Stimulated activated CD4-positive, alpha-beta T cell treated with anti-CD3 and anti-CD28 coated beads, Interleukin-15, amount 100 ng/mL, for 1 hour (primary cell): Measurements from ENCODE around the gene TFB1M.
"Not testable (repeated sequence)": the region's sequence is repeated elsewhere in the genome, so short reads cannot be mapped to it uniquely, and the experiment has no call there.

Experiments used
- DNase-seq, 2 donors: peaks; one replicate each; pipeline ENCODE4 v3.0.0-alpha.2; 2020; ENCODE audit warnings: low read depth in 1 of 2, low spot score in 1 of 2

TFB1M gene

DNA sequence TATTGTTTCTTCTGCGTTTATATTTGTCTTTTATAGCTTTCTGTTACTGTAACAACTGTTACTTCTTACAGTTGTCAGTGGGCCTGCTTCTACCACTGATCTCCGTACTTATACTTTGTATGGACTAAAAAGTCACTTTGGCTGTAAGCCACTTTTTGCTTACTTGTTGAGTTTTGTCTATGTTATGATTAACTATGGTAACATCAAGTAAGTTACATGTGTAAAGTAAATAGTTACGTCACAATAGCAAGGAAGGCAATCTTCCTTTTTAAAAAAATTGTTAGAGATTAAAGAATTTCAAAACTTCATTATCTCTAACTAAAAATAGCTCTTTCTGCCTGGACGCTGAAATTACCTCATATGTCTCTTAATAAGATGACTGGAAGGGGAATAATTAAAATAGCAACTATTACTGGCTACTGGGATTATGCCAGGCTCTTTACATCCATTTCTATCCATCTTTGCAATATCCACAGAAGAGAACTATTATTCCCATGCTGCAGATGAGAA is 10.9 kb downstream of the TFB1M start:
- no peak for DNase-seq

DNA sequence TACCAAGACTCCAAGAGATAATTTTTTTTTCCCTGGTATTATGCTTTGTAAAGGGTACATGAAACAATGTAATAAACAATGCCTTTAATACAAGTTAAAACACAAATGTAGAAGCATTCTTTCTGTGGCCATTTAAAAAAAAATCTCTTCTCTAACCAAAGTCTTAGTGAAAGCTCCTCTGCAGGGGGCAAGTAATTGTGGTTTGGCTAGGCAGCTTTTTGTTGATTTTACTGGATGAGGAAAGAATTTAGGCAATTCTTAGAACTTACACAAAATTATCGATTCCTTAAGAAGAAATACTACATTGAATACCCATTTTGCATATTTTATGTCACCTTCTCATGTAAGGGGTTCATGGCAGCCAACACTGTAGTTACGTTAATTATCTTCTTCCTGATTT is 12.4 kb downstream of the TFB1M start:
- no peak for DNase-seq

DNA sequence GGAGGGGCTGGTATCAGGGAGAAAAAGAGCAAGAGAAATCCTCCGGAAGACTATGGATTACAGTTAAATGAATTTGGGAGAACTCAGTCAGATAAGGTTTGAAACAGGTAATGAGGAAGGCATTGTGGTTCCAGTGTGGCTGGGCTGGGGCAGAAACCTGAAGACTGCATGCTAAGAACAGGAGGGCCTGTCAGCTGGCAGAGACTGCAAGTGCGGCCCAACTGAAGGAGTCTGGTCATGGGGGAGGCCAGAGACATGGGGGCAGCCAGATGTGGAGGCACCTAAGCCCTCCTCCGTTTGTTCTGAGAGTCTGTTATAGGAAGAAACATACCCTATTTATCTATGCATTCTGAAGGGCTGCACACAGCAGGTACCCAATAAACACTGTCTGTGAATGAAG is 16.6 kb downstream of the TFB1M start:
- no peak for DNase-seq

DNA sequence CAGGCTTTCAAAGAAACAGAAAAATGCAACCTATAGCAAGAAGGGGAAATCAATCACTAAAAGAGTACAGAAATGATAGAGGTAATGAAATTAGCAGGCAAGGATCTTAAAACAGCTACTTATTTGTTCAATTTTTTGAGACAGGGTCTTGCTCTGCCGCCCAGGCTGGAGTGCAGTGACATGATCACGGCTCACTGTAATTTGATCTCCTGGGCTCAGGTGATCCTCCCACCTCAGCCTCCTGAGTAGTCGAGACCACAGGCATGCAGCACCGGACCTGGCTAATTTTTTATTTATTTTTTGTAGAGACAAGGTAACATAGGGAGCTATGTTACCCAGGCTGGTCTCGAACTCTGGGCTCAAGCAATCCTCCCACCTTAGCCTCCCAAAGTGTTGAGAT is 21.6 kb downstream of the TFB1M start:
- no peak for DNase-seq

DNA sequence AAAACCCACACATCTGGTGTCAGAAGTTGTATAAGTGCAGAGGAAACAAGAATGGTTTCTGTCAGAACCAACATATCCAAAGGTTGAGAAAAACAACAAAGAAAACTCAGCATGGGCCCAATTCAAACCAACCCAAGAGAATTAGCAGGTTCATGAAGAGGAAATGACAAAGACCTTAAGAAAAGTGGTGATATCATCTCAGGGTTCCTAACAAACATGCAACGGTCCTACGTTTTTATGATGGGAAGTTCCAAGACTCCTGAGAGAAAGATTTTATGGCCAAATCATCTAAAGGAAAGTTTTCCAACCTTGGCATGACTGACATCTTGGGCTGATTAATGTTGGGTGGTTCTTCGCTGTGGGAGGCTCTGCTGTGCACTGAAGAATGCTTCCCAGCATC is 23.0 kb downstream of the TFB1M start:
- DNase-seq = no peak

DNA sequence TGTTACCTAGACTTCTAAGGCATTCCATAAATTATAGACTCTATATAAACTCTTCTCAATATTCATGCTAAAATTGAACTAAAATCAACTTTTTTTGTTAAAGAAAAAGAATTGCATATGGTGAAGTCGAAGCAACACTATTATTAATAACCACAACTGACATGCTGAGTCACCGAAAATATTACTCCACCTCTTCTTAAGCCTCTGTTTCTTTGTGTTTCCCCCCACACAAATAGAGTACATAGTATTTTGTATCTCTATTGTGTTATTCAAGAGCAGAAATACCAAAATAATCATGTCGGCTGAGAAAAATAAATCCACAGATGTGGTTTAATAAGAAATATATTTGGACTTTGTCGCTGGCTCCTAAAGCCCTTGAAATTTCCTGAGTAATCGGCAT is 23.8 kb downstream of the TFB1M start:
- no peak for DNase-seq

DNA sequence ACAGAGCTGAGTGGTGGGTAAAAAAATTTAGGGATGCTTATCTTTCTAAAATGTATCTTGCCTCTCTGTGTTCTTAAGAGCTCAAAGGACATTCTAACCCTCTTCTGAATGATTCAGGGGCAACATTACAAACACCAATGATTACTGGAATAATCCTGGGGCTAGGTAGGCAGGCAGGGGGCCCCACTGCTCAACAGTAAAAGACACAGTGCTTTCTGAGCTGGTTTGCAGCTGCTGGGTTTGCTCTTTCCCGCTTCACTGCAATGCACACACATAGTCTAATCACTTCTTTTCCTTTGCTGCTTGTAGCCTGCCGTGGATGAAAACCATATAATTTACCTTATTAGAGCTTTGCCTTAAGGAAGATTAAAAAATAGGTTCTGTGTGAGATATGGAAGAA is 26.5 kb downstream of the TFB1M start:
- DNase-seq = no peak

DNA sequence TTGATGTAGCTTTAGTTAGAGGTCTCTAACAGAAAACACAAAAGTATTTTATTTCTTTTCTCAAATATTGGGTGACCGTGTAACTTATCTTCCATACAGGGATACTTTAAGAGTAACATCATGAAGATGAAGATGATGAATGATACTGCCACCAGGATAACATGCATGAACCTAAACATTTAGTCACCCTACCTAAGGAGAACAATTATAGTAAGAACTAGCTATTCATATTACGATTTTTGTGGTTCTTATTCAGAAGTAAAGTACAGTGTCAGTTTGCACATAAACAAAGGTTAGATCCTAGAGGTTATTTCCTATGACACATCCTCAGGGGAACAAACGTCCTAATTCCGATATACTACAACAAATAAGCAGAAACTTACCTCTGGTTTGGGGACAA is 29.5 kb downstream of the TFB1M start:
- no peak for DNase-seq

DNA sequence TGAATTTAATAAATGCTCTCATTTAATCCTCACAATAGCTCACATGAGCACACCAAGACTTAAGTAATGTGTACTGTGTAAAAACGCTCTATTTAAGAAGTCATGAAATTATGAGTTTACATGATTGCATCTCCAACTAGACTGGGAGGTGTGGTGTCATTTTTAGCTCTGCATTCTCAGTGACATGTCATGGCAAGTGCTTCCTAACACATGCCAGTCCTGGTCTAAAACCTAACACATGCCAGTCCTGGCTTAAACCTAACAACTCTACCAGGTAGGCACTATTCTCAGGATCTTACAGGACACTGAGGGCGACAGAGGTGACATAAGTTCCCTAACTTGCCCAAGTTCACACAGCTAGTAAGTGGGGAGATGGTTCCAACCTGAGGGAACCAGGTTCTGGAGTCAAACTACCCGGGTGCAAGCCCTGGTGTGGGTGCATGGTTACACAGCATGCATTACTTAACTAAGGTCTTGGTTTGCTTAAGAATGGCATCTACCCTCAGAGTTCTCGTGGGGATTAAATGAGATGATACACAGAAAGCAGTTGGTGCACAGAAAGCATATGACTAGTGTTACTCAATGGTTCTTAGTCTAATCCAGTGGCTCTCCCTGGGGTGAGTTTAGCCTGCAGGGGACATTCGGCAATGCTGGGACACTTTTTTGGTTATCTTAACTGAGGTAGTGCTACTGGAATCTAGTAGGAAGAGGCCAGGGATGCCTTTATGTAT is 35.8 kb downstream of the TFB1M start:
- no peak for DNase-seq

DNA sequence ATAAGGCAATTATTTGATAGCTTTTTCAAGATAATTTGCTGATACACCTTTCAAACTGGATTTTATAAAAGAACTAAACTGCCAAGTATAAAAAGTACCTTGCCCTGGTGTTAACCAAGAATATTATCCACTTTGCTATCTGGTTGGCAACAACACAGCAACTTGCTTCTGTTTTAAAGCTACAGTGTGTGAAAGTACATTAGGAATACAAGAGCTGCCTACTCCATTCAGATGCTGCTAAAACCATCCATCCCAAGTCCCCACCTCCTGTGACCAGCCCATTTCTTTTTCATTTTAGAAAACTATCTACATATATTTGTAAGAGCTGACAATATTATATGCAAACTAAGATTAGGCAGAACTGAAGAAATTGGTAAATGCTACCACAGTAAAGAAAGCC is 37.6 kb downstream of the TFB1M start:
- no peak for DNase-seq

DNA sequence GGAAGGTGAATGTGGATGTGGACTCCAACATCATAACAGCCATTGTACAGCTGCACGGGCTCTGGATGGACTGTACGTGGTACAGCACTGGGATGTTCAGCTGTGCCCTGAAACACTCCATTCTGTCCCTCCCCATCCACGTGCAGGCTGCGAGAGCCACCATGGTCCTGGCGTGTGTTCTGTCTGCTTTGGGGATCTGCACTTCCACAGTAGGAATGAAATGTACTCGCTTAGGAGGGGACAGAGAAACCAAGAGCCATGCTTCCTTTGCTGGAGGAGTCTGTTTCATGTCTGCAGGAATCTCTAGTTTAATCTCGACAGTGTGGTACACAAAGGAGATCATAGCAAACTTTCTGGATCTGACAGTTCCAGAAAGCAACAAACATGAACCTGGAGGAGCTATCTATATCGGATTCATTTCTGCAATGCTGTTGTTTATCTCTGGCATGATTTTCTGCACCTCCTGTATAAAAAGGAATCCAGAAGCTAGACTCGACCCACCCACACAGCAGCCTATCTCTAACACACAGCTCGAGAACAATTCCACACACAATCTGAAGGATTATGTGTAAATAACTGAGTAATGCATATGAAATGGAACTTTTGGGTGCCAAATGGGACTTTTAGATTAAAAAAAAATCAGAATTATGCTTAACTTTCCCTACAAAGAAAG is 38.3 kb downstream of the TFB1M start:
- no peak for DNase-seq

DNA sequence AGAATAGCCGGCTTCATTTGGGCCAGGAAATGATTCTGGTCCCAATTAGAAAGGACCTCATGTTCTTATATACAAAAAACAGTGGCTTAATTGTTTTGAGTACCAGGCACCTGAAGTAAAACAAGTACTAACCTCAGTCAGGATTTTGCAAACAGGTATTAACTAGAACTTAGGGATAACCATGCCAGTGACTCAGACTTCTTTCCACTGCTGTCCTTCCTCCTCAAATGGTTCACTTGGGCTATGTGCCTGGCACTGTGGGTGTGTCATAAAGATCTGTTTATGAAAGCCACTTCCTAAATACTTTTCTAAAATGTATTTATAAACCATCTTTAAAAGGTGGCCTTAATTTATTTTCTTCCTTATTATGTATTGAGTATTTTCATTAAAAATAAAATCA is 39.8 kb downstream of the TFB1M start:
- no peak for DNase-seq

DNA sequence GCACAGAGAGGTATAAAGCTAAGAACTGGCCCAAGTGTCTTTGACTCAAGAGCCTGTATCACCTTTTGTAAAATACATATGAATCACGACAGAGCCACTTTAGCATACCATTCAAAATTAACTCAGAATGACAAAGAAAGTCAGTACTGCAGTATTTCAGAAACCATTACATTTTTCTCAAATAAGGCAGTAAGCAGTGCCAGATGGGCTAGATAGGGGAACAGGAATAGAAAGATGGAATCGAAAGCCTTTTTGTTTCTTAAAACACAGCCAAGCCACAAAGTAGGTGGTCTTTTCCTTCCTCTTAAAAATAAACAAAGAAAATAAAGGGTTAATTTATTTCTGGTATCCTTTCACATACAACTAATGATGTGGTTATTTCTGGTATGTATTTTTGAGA is 40.2 kb downstream of the TFB1M start:
- DNase-seq = no peak

DNA sequence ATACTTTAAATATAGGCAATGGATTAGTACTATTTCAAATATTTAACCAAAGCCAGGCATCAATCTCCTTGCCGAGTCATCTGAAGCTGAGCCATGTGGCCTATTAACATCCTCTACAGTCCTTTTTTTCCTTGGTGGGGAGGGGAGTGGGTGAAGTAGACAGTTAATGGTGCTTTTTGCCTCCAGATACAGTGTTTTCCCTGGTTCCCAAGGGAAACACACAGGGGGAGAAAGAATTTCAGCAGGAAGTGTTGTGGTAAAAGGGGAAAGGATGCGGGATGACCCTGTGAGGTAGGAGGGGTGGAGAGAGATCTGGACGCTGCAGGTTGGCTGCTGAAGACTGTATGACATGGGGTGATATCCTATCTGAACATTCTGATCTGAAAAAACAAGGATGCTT is 40.9 kb downstream of the TFB1M start:
- no peak for DNase-seq

DNA sequence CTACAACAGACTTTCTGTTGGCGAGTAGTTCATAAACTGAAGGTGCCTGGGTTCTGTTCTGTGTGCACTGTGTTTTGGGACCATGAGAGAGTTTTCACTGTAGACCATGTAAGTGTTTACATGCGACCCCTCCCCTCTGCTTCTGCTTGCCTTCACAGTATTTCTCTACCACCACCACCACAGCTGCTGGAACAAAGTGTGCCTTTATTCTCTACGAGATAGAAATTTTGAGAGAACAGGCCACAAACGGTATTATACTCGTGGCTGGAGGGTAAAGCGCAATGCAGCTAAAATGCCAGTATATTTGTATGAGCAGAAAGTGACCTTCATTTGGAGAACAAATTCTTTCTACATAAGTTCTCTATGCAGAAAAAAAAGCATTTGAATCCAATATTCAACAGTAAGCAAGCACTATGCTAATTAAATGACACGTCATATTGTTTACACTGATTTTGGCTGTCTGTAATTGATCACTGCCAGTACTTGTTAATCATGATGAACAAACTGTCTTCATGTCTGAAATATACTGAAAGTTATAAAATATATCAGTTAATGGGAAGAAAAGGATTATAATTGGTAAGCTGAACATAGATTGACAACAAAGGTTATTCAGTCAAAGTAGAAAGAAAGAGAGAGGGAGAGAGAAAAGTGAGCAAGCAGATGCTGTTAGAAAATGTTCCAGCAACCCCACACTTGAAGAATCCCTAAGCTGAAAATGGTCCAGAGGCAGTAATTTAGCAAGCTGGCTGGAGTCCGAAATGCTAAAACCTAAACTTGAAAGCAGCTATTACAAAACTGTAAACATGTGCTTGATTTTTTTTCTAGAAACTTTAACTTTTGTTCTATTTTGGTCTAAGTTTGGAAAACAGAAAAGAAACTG is 41.7 kb downstream of the TFB1M start:
- no peak for DNase-seq

DNA sequence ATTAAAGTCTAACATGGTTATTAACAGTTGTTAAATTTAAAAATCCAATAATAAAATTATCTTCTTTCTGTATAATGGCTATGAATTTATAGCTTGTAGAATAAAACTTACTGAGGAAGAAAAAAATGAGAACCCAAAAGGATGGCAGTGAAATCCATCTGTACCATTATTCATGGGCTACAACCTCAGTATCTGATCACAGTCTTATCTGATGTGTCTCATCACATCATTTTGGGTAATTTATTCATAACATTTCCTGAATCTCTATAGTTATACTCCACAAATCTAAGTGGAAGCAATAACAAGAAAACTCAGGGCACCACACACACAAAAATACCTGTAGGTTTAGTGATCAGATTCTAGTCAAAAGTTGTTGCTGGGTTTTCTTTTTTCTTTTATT is 43.1 kb downstream of the TFB1M start:
- no peak for DNase-seq

DNA sequence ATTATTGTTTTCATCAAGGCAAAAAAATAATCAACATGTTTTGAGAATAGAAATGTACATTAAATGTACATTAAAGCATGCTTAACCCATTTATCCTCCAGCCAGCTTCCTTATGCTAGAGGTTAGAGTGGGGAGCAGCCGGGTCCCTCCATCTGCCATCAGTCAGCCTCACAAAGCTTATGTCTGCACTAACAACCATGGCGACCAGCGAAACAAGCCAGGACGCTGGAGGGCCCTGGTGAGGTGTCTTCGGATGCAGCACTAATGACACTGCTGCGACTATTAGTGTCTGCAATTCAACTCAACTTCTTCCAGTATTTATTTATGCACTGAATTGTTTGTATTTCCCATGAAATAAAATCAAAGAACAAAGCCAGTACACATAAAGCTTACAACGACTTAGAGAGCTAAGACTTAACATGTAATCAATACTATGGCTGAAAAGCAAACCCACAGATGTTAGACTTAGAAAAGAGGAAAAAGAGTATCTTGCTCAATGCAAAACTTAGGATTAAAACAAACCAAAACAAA is 43.7 kb downstream of the TFB1M start:
- DNase-seq = no peak

DNA sequence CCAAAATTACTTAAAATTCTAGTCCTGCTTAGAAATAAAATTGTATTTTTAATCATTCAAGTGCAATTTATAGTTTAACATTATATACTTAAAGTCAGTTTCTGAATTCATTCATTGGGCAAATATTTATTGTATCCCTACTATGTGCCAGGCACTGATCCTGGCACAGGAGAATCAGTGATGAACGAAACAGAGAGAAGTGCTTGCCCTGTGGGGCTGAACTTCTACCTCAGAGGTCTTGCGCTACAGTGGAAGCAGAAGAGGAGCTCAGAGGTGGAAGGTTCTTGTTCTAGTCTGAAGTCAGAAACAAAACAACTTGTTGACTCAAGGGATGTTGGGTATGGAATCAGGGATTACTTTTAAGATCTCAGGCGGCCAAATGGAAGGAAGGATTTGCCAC is 44.5 kb downstream of the TFB1M start:
- DNase-seq = no peak

DNA sequence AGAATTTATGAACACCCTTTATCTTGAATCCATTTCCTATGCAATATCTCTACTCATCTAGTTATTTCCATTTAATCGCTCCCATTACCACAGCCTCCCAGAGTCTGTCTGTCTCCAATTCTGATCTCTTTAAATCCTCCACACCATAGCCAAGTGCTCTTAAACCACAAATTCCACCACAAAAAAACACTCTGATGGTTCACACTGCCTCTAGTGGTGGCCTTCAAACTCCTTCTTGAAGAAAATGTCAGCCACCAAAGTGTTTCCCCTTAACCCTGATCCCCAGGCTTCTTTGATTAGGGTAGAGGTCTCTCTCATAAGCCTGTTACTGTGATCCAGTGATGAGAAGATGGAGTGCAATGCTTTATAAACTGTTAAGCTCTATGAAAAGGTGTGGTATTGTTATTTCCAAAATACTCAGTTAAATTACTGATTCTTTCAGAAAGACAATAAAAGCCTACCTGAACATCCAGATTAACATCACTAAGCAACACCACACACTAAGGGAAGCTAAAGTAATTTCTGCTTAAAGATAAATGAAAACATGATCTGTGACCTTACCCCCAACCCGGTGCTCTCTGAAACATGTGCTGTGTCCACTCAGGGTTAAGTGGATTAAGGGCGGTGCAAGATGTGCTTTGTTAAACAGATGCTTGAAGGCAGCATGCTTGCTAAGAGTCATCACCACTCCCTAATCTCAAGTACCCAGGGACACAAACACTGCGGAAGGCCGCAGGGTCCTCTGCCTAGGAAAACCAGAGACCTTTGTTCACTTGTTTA is 46.0 kb downstream of the TFB1M start:
- not testable (repeated sequence) for DNase-seq

DNA sequence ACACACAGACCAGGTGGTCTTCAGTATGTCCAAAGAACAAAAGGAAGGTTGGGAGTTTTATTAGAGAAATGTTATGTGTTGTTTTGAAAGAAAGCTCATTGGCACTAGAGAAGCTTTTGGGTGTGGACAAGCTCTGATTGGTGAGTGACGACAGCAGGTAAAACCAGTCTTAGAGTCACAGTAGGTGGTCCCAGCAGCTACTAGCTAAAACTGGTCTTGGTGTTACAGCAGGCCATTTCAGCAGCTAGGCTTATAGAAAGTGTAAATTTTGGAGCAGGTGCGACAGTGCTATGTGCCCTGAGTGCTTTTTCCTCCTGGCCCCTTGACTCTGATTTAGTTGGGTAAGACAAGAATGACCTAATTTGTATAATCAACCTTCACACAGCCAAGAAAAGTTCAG is 46.9 kb downstream of the TFB1M start:
- DNase-seq = no peak
